Stimulated activated CD8-positive, alpha-beta memory T cell treated with anti-CD3 and anti-CD28 coated beads, Interleukin-12 subunit alpha, Interleukin-12 subunit beta, amount 100 ng/mL, for 24 hours (primary cell): ENCODE data around the gene GSTA4.
"Not testable (repeated sequence)": the region's sequence is repeated elsewhere in the genome, so short reads cannot be mapped to it uniquely, and the experiment has no call there.

ENCODE experiments used
- DNase-seq: peaks from one replicate; pipeline ENCODE4 v3.0.0-alpha.2; 2020; ENCODE audit errors: extremely low read depth

The GSTA4 gene

GRCh38 chr6:53014063-53014462 lies 19.0 kb upstream of the GSTA4 start:
- DNase-seq: no peak

- DNase-seq: no peak
Measured at GRCh38 chr6:53011979-53012378, 16.9 kb upstream of the GSTA4 start.

GRCh38 chr6:53010504-53010903 lies 15.4 kb upstream of the GSTA4 start:
- DNase-seq: no peak

GRCh38 chr6:53009511-53009910 lies 14.4 kb upstream of the GSTA4 start:
- no peak for DNase-seq

- no peak for DNase-seq
Measured at GRCh38 chr6:53009056-53009455, 14.0 kb upstream of the GSTA4 start.

- not testable (repeated sequence) for DNase-seq
Measured at GRCh38 chr6:53008192-53008687, 13.2 kb upstream of the GSTA4 start.

GRCh38 chr6:53005663-53006250 lies 10.7 kb upstream of the GSTA4 start:
- DNase-seq: no peak

GRCh38 chr6:52999456-52999855 lies 4.4 kb upstream of the GSTA4 start:
- DNase-seq: no peak

GRCh38 chr6:52998603-52999002 lies 3.5 kb upstream of the GSTA4 start:
- no peak for DNase-seq

GRCh38 chr6:52995913-52996645 lies 995 bp upstream of the GSTA4 start:
- no peak for DNase-seq

GRCh38 chr6:52994839-52995088 lies 320 bp downstream of the GSTA4 start:
- no peak for DNase-seq

GRCh38 chr6:52994031-52994838 lies 849 bp downstream of the GSTA4 start:
- no peak for DNase-seq

GRCh38 chr6:52992980-52993920 lies 1.8 kb downstream of the GSTA4 start:
- DNase-seq: no peak

GRCh38 chr6:52990342-52990741 lies 4.7 kb downstream of the GSTA4 start:
- no peak for DNase-seq

GRCh38 chr6:52985228-52985627 lies 9.9 kb downstream of the GSTA4 start:
- DNase-seq: no peak

- no peak for DNase-seq
Measured at GRCh38 chr6:52984247-52984646, 10.8 kb downstream of the GSTA4 start.

- no peak for DNase-seq
Measured at GRCh38 chr6:52983159-52983848, 11.8 kb downstream of the GSTA4 start.

- no peak for DNase-seq
Measured at GRCh38 chr6:52982680-52983079, 12.4 kb downstream of the GSTA4 start.

GRCh38 chr6:52981222-52981900 lies 13.7 kb downstream of the GSTA4 start:
- no peak for DNase-seq

GRCh38 chr6:52976591-52977035 lies 18.5 kb downstream of the GSTA4 start:
- DNase-seq: no peak

GRCh38 chr6:52976149-52976548 lies 18.9 kb downstream of the GSTA4 start:
- no peak for DNase-seq
